Left ventricle myocardium inferior (tissue), 1 donor: ENCODE data around the gene SNX25. TPM values are rescaled to one million over a fixed set of nuclear protein-coding genes. Genes with fewer than 3 reads are reported as not detected.
A peak's percentile ranks its signal among the peaks of the same experiment; 100 is the strongest.

Experiments used
- DNase-seq: peaks from one replicate; pipeline ENCODE4 v3.0.0-alpha.2; 2020
- H3K27ac ChIP-seq: fragments of 200-600 bp; replicated peaks from 2 replicates; pipeline ENCODE4 v1.8.0; 2021
- H3K27me3 ChIP-seq: fragments of 200-600 bp; 2 replicates; pipeline ENCODE4 v1.8.0; 2021; ENCODE audit warnings: low read depth
- H3K36me3 ChIP-seq: fragments of 200-600 bp; 2 replicates; pipeline ENCODE4 v1.8.0; 2021
- H3K4me1 ChIP-seq: fragments of 200-600 bp; 2 replicates; pipeline ENCODE4 v1.8.0; 2021
- H3K4me3 ChIP-seq: fragments of 200-600 bp; 2 replicates; pipeline ENCODE4 v1.8.0; 2021; ENCODE audit warnings: mild to moderate bottlenecking, moderate library complexity
- H3K9me3 ChIP-seq: fragments of 200-600 bp; replicated peaks from 2 replicates; pipeline ENCODE4 v1.8.0; 2021
- CTCF ChIP-seq: fragments of 200-600 bp; IDR thresholded peaks from 2 replicates; pipeline ENCODE4 v1.8.0; 2021; ENCODE audit warnings: antibody characterized with exemption, mild to moderate bottlenecking, borderline replicate concordance
- intact Hi-C: fragments of 100-400 bp; cut with micrococcal nuclease; formaldehyde crosslinking; loops from one replicate; pipeline ENCODE4 v1.11.0; 2022
- total RNA-seq: library from RNA; stranded (reverse); fragmentation: NEBNext Ultra II Directional; extraction: Animal tissue kit (Norgen Biotek cat#: 25700); gene quantifications from one replicate; pipeline ENCODE4 v1.2.1, GENCODE V29; 2021
- donor health status: DM: no; HTN: yes; CAD: no; lungs with severe emphysema.

The SNX25 gene
- total RNA-seq, 1 donor from 2014 or later: 10.8 TPM

GRCh38 chr4:185221491-185221890 lies 12.1 kb downstream of the SNX25 start:
- H3K4me3 ChIP-seq: no peak overlapping the region
- peaks cover 26% of the 10 kb centered on the region for H3K4me1 ChIP-seq
- no peak for DNase-seq
- no peaks in the 10 kb centered on the region for H3K27me3 ChIP-seq
- H3K9me3 ChIP-seq: no peaks in the 10 kb centered on the region
- intact Hi-C loops: no loop called here
- no peaks in the 10 kb centered on the region for H3K36me3 ChIP-seq
- H3K27ac ChIP-seq: no peak overlapping the region
- TF ChIP-seq CTCF: no peak

GRCh38 chr4:185221912-185222311 lies 12.5 kb downstream of the SNX25 start:
- Histone ChIP-seq H3K27ac (no peak overlapping the region), H3K9me3 (no peaks in the 10 kb centered on the region), H3K4me1 (peaks cover 25% of the 10 kb centered on the region), H3K4me3 (no peak overlapping the region), H3K27me3 (no peaks in the 10 kb centered on the region), H3K36me3 (no peaks in the 10 kb centered on the region)
- TF ChIP-seq CTCF: no peak
- DNase-seq: no peak
- intact Hi-C loops: no loop called here

- no peak for DNase-seq
- Histone ChIP-seq H3K9me3 (no peaks in the 10 kb centered on the region), H3K36me3 (no peaks in the 10 kb centered on the region), H3K27me3 (no peaks in the 10 kb centered on the region), H3K4me1 (peaks cover 25% of the 10 kb centered on the region), H3K27ac (no peak overlapping the region), H3K4me3 (no peak overlapping the region)
- intact Hi-C loops: no loop called here
- no peak for TF ChIP-seq CTCF
Measured at GRCh38 chr4:185222598-185222997, 13.2 kb downstream of the SNX25 start.

GRCh38 chr4:185224597-185224996 lies 15.2 kb downstream of the SNX25 start:
- Histone ChIP-seq H3K9me3 (no peaks in the 10 kb centered on the region), H3K36me3 (no peaks in the 10 kb centered on the region), H3K27ac (no peak overlapping the region), H3K27me3 (no peaks in the 10 kb centered on the region), H3K4me3 (no peak overlapping the region), H3K4me1 (peaks cover 18% of the 10 kb centered on the region)
- intact Hi-C loops: no loop called here
- no peak for DNase-seq
- TF ChIP-seq CTCF: no peak

GRCh38 chr4:185225940-185226339 lies 16.5 kb downstream of the SNX25 start:
- no peak overlapping the region for H3K4me3 ChIP-seq
- TF ChIP-seq CTCF: no peak
- DNase-seq: no peak
- intact Hi-C loops: no loop called here
- no peaks in the 10 kb centered on the region for H3K9me3 ChIP-seq
- no peaks in the 10 kb centered on the region for H3K36me3 ChIP-seq
- H3K4me1 ChIP-seq: peaks cover 11% of the 10 kb centered on the region
- no peaks in the 10 kb centered on the region for H3K27me3 ChIP-seq
- no peak overlapping the region for H3K27ac ChIP-seq

- intact Hi-C loops: no loop called here
- DNase-seq: no peak
- Histone ChIP-seq H3K9me3 (no peaks in the 10 kb centered on the region), H3K36me3 (no peaks in the 10 kb centered on the region), H3K4me1 (peaks cover 11% of the 10 kb centered on the region), H3K27me3 (no peaks in the 10 kb centered on the region), H3K27ac (no peak overlapping the region), H3K4me3 (no peak overlapping the region)
- peak; percentile 15 for TF ChIP-seq CTCF
Measured at GRCh38 chr4:185227131-185227551, 17.7 kb downstream of the SNX25 start.
